GM19324 (cell line): ENCODE data around the gene RABL3.
A peak's percentile ranks its signal among the peaks of the same experiment; 100 is the strongest.
"Not testable (repeated sequence)": the region's sequence is repeated elsewhere in the genome, so short reads cannot be mapped to it uniquely, and the experiment has no call there.

Experiments
- ATAC-seq: cut with Tn5 transposase; IDR thresholded peaks from one replicate; pipeline ENCODE4 v1.9.1; 2021; ENCODE audit warnings: mild to moderate bottlenecking, moderate library complexity; ENCODE audit not compliant: unreplicated experiment, low FRiP score

Gene RABL3

GRCh38 chr3:120684896-120685295, 57.4 kb downstream of the RABL3 start:
- no peak for ATAC-seq

- ATAC-seq: no peak
Measured at GRCh38 chr3:120683671-120684301, 58.5 kb downstream of the RABL3 start.

- ATAC-seq: no peak
Measured at GRCh38 chr3:120683213-120683612, 59.1 kb downstream of the RABL3 start.

- ATAC-seq: no peak
Measured at GRCh38 chr3:120682095-120682681, 60.1 kb downstream of the RABL3 start, which contains the start of gene HGD. TSS of gene HGD (minus strand) at chr3:120682239. CDS start at chr3:120682111, 128 bp downstream.

- ATAC-seq: no peak
Measured at GRCh38 chr3:120681506-120682038, 60.7 kb downstream of the RABL3 start.

- ATAC-seq: no peak
Measured at GRCh38 chr3:120681018-120681417, 61.3 kb downstream of the RABL3 start.

GRCh38 chr3:120680193-120680894, 62.0 kb downstream of the RABL3 start:
- no peak for ATAC-seq

- ATAC-seq: no peak
Measured at GRCh38 chr3:120678984-120679383, 63.3 kb downstream of the RABL3 start.

- peak; percentile 91 for ATAC-seq
Measured at GRCh38 chr3:120678331-120678947, 63.9 kb downstream of the RABL3 start.

GRCh38 chr3:120677193-120677592, 65.1 kb downstream of the RABL3 start:
- not testable (repeated sequence) for ATAC-seq

GRCh38 chr3:120673116-120673515, 69.2 kb downstream of the RABL3 start:
- ATAC-seq: no peak

- ATAC-seq: no peak
Measured at GRCh38 chr3:120670576-120670975, 71.7 kb downstream of the RABL3 start.

GRCh38 chr3:120664926-120665325, 77.4 kb downstream of the RABL3 start:
- no peak for ATAC-seq

- no peak for ATAC-seq
Measured at GRCh38 chr3:120661945-120662344, 80.4 kb downstream of the RABL3 start.

GRCh38 chr3:120661106-120661905, 81.0 kb downstream of the RABL3 start:
- no peak for ATAC-seq

GRCh38 chr3:120659834-120660233, 82.5 kb downstream of the RABL3 start:
- no peak for ATAC-seq

GRCh38 chr3:120659285-120659684, 83.0 kb downstream of the RABL3 start:
- ATAC-seq: no peak

GRCh38 chr3:120652896-120653545, 89.3 kb downstream of the RABL3 start:
- ATAC-seq: no peak

- ATAC-seq: no peak
Measured at GRCh38 chr3:120652281-120652680, 90.0 kb downstream of the RABL3 start.

GRCh38 chr3:120650311-120650710, 92.0 kb downstream of the RABL3 start:
- no peak for ATAC-seq
